ENCODE measurements around the gene ANKRD61.

ANKRD61 gene

GRCh38 chr7:6028563-6028962, 2.6 kb upstream of the ANKRD61 start:
- ATAC-seq = no peak
- TF ChIP-seq ARNTL (CRISPR knock-in tag; IDR thresholded peaks at IDR 0.05; ENCODE audit: borderline replicate concordance, low read depth) (no peak), ZFP3 (CRISPR knock-in tag; IDR thresholded peaks at IDR 0.05) (no peak), PATZ1 (CRISPR knock-in tag; IDR thresholded peaks at IDR 0.05; ENCODE audit: borderline replicate concordance) (no peak), TOX (CRISPR knock-in tag; IDR thresholded peaks at IDR 0.05; ENCODE audit: borderline replicate concordance) (no peak)

- TF ChIP-seq CREB5 (CRISPR knock-in tag; IDR thresholded peaks at IDR 0.05; ENCODE audit: low read depth) = no peak
- TF ChIP-seq POU6F1 (CRISPR knock-in tag; IDR thresholded peaks at IDR 0.05; ENCODE audit: borderline replicate concordance, low read depth) = no peak
- TF ChIP-seq ZC3H10 (CRISPR knock-in tag; IDR thresholded peaks at IDR 0.05) = no peak
- TF ChIP-seq ZNF8 (CRISPR knock-in tag; IDR thresholded peaks at IDR 0.05) = no peak
- no peak for TF ChIP-seq ESRRG (CRISPR knock-in tag; IDR thresholded peaks at IDR 0.05)
- TF ChIP-seq ARNTL (CRISPR knock-in tag; IDR thresholded peaks at IDR 0.05; ENCODE audit: borderline replicate concordance, low read depth) = no peak
- TF ChIP-seq CSDC2 (CRISPR knock-in tag; IDR thresholded peaks at IDR 0.05) = no peak
- no peak for TF ChIP-seq ZNF70 (CRISPR knock-in tag; IDR thresholded peaks at IDR 0.05)
- no peak for TF ChIP-seq ZFP3 (CRISPR knock-in tag; IDR thresholded peaks at IDR 0.05)
- TF ChIP-seq GLIS3 (CRISPR knock-in tag; IDR thresholded peaks at IDR 0.05) = no peak
- no peak for TF ChIP-seq TOX (CRISPR knock-in tag; IDR thresholded peaks at IDR 0.05; ENCODE audit: borderline replicate concordance)
- no peak for TF ChIP-seq BACH2 (CRISPR knock-in tag; IDR thresholded peaks at IDR 0.05; ENCODE audit: borderline replicate concordance)
- no peak for TF ChIP-seq TCF4 (CRISPR knock-in tag; IDR thresholded peaks at IDR 0.05; ENCODE audit: borderline replicate concordance)
- no peak for TF ChIP-seq OSR1 (CRISPR knock-in tag; IDR thresholded peaks at IDR 0.05)
- no peak for TF ChIP-seq ISL1 (CRISPR knock-in tag; IDR thresholded peaks at IDR 0.05)
- no peak for TF ChIP-seq TSHZ2 (CRISPR knock-in tag; IDR thresholded peaks at IDR 0.05)
- no peak for TF ChIP-seq SNAI2 (CRISPR knock-in tag; IDR thresholded peaks at IDR 0.05)
- ATAC-seq = no peak
Observed at GRCh38 chr7:6031567-6031966, 391 bp downstream of the ANKRD61 start.

- TF ChIP-seq ESRRG (CRISPR knock-in tag; IDR thresholded peaks at IDR 0.05) (no peak), PATZ1 (CRISPR knock-in tag; IDR thresholded peaks at IDR 0.05; ENCODE audit: borderline replicate concordance) (no peak), TOX (CRISPR knock-in tag; IDR thresholded peaks at IDR 0.05; ENCODE audit: borderline replicate concordance) (no peak), ZNF565 (CRISPR knock-in tag; conservative IDR thresholded peaks at IDR 0.05; ENCODE audit: low read depth) (no peak), ISL1 (CRISPR knock-in tag; IDR thresholded peaks at IDR 0.05) (no peak), ZC3H10 (CRISPR knock-in tag; IDR thresholded peaks at IDR 0.05) (no peak), ZFP30 (CRISPR knock-in tag; IDR thresholded peaks at IDR 0.05) (no peak), GLIS3 (CRISPR knock-in tag; IDR thresholded peaks at IDR 0.05) (no peak), ZFP3 (CRISPR knock-in tag; IDR thresholded peaks at IDR 0.05) (no peak), POU6F1 (CRISPR knock-in tag; IDR thresholded peaks at IDR 0.05; ENCODE audit: borderline replicate concordance, low read depth) (no peak), BACH2 (CRISPR knock-in tag; IDR thresholded peaks at IDR 0.05; ENCODE audit: borderline replicate concordance) (no peak), TCF4 (CRISPR knock-in tag; IDR thresholded peaks at IDR 0.05; ENCODE audit: borderline replicate concordance) (no peak), ZNF8 (CRISPR knock-in tag; IDR thresholded peaks at IDR 0.05) (no peak), RARB (CRISPR knock-in tag; IDR thresholded peaks at IDR 0.05) (no peak)
- ATAC-seq = no peak
Observed at GRCh38 chr7:6032167-6032566, 991 bp downstream of the ANKRD61 start.

Measured in SK-N-SH treated with all-trans-retinoic acid at 6 μM for 48 hours (cell line).